GM12892 (cell line): ENCODE data around the gene UGT2B17.
"Not testable (repeated sequence)": the region's sequence is repeated elsewhere in the genome, so short reads cannot be mapped to it uniquely, and the experiment has no call there.

Experiments used
- DNase-seq: peaks from one replicate; pipeline ENCODE4 v3.0.0; 2011; ENCODE audit not compliant: insufficient read length
- FAIRE-seq: peaks from 2 replicates; lab custom pipeline; 2011; peaks lifted over from hg19 to GRCh38; lab: Jason Lieb, UNC
- POLR2A ChIP-seq: IDR thresholded peaks from 2 replicates; pipeline ENCODE4 v1.6.1; 2011; ENCODE audit warnings: low read depth, low read length, control low read depth
- POLR2AphosphoS5 ChIP-seq: IDR thresholded peaks from 2 replicates; pipeline ENCODE4 v1.6.1; 2011; ENCODE audit warnings: low read depth, low read length, control low read depth
- TAF1 ChIP-seq: IDR thresholded peaks from 2 replicates; pipeline ENCODE4 v1.6.1; 2011; ENCODE audit warnings: low read depth, mild to moderate bottlenecking, control low read depth, low read length, borderline replicate concordance

The UGT2B17 gene

DNA sequence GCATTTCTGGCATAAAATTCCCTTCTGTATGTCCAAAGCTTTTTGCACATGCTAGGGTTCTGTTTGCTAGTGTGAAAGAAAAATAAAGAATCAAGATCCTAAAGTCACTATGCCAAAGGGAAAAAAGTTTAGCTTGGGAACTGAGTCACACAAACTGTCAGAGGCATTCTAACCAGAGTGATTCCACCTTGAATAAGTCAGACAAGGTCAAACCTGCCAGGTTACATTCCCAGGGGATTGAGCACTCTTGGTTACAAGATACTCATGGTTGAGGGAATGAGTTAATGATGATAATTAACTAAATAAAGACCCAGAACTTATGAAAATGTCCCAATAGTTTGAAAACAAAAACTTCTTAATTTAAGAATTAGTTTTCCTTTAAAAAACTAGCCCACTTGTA, 13.7 kb upstream of the UGT2B17 start:
- TF ChIP-seq POLR2A, result no peak
- TF ChIP-seq TAF1, result no peak
- TF ChIP-seq POLR2AphosphoS5, result no peak
- DNase-seq, result no peak
- FAIRE-seq, result no peak

DNA sequence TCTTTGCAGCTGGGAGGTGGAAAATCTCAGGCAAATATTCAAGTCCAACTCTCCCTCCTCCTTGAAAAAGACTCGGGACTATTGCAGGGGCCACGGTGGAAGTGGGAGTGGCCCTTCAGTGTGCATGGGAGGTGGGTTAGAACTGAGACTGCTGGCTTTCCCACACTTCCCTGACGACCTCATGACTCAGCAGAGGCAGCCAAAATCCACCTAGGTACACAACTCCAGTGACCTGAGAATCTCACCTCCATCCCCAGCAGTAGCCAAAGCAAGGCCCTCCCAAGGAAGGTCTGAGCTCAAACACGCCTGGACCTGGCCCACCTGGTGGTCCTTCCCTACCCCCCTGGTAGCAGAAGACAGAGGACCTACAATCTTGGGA, 6.2 kb upstream of the UGT2B17 start:
- FAIRE-seq (no peak), DNase-seq (no peak)
- TF ChIP-seq TAF1 (no peak), POLR2AphosphoS5 (no peak), POLR2A (no peak)

DNA sequence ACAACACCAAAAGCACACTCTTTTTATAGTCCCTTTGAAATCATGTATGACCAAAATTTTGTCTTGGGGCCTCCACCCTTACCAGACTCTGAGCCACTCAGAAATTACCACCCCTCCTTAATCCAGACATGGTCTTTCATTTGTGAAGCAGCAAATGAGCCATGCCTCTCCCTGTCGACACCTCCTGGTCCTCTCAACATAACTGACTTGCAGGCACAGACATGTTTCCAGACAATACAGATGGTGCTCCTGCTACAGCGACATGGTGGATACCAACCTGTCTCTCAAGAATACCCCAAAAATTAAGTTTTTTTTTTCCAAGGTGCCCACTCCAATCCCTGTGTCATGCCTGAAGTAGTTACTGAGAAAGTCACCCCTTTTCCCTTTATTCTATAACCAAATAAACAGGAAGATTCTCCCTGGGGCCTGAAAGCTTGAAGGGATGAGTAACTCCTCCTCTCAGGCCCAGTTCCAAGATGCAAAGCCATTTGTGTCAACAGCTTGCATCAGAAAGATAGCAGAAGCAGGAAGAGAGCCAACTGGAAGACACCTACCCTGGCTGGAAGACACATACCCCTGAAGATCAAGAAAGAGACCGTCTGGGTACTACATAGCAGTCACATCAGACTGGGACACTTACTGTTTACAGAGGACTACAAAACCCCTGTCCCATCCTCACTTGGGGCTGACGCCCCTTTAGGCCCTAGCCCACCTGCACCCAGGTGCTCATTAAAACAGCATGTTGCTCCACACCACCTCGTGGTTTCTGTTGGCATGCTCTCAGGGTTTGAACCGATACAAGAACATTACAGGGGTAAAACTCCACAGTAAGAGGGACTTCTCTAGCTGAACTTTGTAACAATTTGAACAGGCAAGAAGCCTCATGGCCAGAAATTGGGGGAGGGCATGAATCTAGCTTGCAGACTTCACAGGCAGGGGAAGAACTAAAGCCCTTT, 5.5 kb upstream of the UGT2B17 start:
- no peak for DNase-seq
- TF ChIP-seq POLR2A (no peak), POLR2AphosphoS5 (no peak), TAF1 (no peak)
- FAIRE-seq, result no peak

DNA sequence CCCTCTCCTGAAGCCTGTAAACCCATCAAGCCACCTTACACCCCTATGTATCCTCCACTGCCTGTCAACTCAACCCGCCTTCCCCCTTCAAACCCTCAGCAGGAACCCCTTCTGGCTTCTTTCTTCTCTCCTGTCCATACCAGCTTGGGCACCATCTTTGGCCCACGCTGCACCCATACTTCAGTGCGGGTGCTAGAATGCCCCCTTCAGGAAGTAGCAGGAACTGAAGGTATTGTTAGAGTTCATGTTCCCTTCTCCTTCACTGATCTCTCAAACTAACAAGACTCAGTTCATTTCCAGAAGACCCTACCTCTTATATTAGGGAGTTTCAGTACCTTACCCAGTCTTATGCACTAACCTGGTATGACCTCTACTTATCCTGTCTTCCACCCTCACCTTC, 1.5 kb upstream of the UGT2B17 start:
- no peak for TF ChIP-seq POLR2AphosphoS5
- TF ChIP-seq POLR2A, result no peak
- no peak for TF ChIP-seq TAF1
- FAIRE-seq (no peak), DNase-seq (no peak)

DNA sequence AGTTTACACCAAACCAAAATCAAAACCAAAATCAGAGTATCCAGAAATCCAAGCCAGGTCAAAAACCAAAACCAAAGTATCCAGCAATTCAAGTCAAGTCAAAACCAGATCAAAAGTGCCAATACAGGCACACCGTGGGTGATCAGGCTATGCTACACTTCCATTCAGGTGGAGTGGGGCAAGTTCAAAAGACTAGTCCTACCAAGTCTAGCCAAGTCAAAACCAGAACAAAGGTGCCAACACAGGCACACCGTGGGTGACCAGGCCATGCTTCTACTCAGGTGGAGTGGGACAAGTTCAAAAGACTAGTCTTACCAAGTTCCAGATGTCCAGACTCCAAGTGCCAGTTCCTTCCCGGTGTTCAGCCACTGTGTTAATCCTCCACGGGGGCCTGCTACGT, 486 bp downstream of the UGT2B17 start:
- FAIRE-seq, DNase-seq: not testable (repeated sequence)

DNA sequence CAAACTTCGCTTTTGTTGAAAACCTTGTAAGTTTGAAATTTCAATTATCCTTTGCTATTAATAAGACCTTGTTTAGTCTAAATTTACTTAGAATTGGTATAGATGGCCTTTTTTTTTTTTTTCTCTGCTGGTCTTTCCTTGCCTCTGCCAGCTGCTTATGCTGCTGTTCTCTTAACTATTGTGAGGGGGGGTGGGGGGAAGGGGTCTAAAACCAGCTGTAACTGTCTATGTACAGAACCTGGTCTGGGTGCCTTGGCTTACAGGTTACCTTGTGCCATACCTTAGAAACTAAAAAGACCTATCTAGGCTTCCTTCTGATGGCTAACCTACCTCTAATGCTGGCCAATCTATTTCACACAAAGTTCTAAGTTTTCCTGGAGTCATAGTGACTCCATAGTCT, 1.0 kb downstream of the UGT2B17 start:
- no peak for TF ChIP-seq TAF1
- no peak for TF ChIP-seq POLR2AphosphoS5
- no peak for TF ChIP-seq POLR2A
- DNase-seq (no peak), FAIRE-seq (no peak)

DNA sequence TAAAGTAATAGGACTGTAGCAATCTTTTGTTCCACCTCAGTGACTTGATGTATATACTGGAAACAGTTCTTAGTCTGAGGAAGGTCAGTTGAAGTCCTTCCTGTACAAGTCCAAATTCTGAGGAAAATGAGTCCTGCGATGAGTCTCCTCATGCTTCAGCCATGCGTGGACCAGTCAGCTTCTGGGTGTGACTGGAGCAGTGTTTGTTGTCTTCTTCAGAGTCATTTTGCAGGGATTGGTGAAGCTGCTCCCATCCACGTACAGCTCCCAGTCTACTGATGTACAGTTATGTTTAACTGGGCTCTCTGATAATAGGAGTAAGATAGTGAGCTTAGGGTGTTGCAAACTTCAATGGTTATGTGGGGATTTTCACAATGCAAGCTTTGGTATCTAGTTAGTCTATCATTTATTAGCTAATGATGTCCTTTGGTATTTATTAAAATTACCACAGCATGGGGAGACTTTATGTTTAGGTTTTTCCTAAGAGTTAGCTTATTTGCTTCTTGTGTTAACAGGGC, 3.4 kb downstream of the UGT2B17 start:
- TF ChIP-seq POLR2AphosphoS5, result no peak
- no peak for TF ChIP-seq POLR2A
- TF ChIP-seq TAF1, result no peak

DNA sequence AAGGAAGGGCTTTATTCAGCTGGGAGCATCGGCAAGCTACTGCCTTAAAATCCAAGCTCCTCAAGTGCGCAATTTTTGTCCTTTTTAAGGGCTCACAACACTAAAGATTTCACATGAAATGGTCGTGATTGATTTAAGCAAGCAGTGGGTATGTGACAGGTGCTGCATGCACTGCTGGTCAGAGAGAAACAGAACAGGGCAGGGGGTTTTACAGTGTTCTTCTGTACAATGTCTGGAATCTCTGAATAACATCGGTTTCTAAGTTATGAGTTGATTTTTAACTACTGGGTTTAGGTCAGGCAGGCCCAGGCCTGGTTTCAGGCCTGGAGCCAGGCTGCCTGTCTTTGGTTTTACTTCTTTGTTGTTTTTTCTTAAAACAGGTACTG, 6.0 kb downstream of the UGT2B17 start:
- DNase-seq (no peak), FAIRE-seq (no peak)
- TF ChIP-seq TAF1 (no peak), POLR2A (no peak), POLR2AphosphoS5 (no peak)

More for the DNA sequence above, 3.4 kb downstream of the UGT2B17 start:
- FAIRE-seq (no peak), DNase-seq (no peak)

DNA sequence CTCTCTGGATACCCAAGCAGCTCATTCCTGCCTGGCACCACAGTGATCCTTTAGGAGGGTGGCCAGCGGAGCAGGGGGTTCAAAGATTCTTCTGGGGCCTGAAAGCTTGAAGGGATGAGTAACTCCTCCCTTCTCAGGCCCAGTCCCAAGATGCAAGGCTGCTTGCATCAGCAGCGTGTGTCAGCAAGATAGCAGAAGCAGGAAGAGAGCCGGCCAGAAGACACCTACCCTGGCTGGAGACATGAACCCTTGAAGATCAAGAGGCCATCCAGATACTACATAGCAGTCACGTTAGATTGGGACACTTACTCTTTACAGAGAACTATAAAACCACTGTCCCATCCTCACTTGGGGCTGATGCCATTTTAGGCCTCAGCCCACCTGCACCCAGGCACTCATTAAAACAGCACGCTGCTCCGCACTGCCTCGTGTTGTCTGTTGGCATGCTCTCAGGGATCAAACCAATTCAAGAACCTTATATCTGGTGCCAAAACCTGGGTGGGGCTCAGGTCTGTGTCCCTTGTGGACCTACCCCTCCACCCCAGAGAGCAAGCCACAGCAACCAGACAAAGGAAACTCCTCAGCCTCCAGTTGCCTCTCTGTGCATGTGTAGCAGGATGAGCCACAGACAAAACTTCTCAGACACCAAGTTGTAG, 6.5 kb downstream of the UGT2B17 start:
- FAIRE-seq (no peak), DNase-seq (no peak)
- TF ChIP-seq POLR2A (no peak), TAF1 (no peak)

DNA sequence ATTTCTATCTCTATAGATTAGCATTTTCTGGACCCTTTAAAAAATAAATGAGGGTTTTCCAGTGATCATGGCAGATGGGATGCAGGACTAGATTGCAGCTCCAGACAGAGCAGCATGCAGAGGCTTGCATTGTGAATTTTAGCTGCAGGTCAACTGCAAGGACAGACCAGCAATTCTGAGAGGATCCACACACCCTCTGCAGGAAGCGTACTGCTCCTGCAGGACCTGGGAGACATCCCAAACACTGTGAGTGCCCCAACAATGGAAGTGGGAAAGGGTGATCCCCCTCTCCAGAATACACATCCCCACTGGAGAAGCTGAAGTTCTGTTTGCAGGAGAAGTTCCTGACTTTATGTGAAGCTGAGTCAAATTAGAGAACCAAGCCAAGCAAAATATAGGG, 7.1 kb downstream of the UGT2B17 start:
- DNase-seq, FAIRE-seq: not testable (repeated sequence)

DNA sequence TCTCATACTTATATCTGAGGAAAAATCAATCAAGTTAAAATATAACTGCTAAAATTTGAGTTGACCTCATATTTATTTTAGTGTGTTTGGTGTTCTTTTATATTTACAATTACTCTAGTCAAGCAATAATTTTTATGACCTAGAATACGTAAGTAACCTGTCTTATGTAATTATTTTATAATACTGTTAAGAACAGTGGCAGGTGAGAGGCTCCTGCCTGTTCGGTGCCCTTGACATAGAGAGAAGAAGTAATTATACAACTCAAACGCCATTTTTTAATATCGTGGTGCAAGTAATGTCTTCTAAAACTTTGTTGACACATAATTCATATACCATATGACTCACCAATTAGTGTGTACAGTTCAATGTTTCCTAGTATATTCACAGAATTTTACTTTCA, 7.6 kb downstream of the UGT2B17 start:
- DNase-seq, FAIRE-seq: not testable (repeated sequence)

DNA sequence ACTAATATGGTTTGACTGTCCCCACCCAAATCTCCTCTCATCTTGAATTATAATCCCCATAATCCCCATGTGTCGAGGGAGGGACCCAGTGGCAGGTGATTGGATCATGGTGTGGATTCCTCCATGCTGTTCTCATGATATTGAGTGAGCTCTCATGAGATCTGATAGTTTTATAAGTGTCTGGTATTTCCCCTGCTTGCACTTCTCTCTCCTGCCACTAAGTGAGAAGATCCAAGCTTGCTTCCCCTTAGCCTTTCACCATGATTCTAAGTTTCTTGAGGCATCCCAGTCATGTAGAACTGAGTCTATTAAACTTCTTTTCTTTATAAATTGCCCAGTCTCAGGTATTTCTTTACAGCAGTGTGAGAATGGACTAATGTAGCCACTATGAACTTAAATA, 9.8 kb downstream of the UGT2B17 start:
- FAIRE-seq, DNase-seq: not testable (repeated sequence)

DNA sequence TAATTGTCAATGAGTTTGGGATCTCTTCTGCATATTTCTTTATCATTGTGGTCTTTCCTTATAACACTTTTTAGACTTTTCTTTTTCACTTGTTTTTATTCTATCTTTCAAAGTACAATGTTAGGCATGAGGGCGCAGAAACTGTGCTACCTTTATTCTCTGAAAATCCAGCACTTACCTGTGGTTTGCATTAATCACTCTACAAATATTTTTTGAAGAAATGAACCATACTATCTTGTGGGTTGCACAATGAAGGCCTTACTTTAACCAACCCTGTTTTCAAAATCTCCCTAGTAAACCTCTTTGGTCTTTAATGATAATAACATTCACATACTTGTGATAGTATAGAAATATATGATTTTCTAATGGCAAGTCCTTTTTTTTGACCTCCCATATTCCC, 11.0 kb downstream of the UGT2B17 start:
- FAIRE-seq, DNase-seq: not testable (repeated sequence)

DNA sequence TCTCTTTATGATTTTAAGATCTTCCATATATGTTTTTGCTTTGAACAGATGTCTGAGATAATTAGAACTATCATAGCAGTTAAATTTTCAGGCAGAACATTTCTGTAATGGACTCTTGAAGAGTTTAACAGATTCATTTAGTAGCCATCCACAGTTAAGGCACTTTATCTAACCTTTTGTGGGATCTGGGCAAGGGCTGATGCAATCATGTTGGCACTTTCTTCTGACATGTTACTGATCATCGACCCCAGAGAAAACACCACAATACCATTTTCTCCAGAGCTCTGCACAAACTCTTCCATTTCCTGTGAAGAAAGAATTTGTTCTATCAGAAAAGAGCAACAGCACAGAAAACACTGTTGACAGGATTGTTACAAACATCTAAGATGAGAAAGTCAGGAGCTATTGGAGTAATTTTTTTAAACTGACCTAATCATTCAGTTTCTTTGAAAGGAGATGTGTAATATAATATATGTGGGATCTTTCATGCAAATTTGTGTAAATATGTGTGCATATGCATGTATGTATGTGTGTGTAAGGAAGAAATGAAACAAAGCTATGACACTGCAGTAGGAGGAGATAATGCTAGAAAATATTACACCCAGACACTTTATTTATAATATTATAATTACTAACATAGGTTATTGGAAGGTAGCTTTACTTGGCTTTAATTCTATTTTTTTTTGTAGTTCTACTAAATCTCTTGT, 15.6 kb downstream of the UGT2B17 start:
- not testable (repeated sequence) for FAIRE-seq

DNA sequence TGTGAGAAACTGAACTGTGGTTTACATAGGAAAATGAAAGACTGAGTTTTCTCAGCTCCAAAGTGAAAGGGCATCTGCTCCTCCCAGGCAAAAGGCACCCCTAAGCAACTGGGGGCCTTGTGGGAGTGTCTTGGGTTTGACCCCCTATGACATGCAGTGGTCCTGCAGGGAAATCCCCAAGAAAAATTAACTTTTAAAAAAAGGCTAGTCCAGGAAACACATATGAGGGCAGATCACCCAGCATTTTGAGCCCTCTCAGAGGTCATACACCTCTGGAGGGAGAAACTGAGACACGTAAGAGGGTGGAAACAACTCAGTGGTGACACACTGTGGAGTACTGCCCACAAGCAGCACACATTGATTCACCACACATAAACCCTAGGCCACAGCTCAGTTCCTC, 22.3 kb downstream of the UGT2B17 start:
- DNase-seq, FAIRE-seq: not testable (repeated sequence)

More for the DNA sequence above, 15.6 kb downstream of the UGT2B17 start:
- DNase-seq, result not testable (repeated sequence)

DNA sequence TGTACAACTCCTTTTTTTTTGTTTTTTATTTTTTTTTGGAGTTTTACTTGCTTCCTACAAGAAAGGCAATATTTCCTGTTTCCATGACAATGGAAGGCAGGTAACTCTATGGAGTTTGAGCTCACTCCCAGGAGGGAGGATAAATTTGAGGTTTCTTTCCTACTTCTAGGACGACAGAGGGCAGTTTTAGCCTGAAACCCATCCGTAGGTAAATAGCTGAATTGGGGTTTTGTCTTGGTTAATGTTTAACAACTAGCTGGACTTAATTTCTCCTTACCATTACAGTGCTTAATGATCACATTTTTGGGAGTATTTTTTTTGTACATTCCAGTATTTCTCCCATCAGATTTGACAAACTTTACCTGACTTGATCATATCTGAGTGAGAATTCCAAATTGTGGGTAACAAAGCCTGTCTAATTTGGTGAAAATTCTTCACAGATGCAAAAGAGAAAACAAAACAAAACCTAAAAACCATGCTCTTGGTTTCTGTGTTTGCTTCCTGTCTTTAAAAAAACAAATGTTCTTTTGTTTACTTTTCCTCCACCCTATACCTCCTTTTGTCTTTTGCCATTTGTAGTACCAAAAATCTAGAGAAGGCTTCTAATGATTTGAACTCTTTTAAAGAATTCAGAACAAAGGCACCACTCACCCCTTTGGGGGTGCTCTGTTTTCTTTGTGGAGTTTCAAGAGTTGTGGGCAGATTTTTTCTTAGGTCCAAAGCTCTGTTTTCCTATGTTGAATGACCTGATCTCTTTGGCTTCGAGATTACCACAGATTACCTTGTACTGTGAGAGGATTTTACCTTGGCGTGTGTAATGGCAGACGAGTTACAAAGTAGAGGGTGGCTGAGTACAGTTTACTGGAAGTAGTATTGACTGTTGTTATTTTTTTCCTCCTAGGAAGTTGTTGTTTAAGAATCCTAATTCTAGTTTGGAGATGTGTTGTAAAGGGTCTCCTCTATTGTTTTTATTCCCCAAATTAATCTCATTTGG, 23.0 kb downstream of the UGT2B17 start:
- FAIRE-seq, DNase-seq: not testable (repeated sequence)

DNA sequence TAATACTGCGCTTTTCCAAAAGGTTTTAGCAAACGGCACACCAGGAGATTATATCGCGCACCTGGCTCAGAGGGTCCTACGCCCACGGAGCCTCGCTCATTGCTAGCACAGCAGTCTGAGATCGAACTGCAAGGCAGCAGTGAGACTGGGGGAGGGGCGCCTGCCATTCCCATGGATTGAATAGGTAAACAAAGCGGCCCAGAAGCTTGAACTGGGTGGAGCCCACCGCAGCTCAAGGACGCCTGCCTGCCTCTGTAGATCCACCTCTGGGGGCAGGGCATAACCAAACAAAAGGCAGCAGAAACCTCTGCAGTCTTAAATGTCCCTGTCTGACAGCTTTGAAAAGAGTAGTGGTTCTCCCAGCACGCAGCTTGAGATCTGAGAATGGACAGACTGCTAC, 33.4 kb downstream of the UGT2B17 start:
- FAIRE-seq, result not testable (repeated sequence)

More for the DNA sequence above, 33.4 kb downstream of the UGT2B17 start:
- not testable (repeated sequence) for DNase-seq
